Keratinocyte (primary cell): ENCODE results near the gene TP73. TPM values are rescaled to one million over a fixed set of nuclear protein-coding genes. Genes with fewer than 3 reads are reported as not detected.

ENCODE experiments used
- DNase-seq: peaks from one replicate; pipeline ENCODE4 v3.0.0-alpha.2; 2011; ENCODE audit warnings: low read depth, missing footprints, low spot score
- FAIRE-seq: peaks from 2 replicates; lab custom pipeline; 2011; peaks lifted over from hg19 to GRCh38; lab: Jason Lieb, UNC
- H2AFZ ChIP-seq: 2 replicates; pipeline ENCODE4 v1.6.0; 2012; ENCODE audit warnings: low read length, control low read depth, inconsistent platforms; ENCODE audit not compliant: control insufficient read depth
- H3K27ac ChIP-seq: 2 replicates; pipeline ENCODE4 v1.5.1; 2011; ENCODE audit warnings: low read length; ENCODE audit not compliant: control insufficient read depth, insufficient read depth
- H3K27me3 ChIP-seq: 3 replicates; pipeline ENCODE4 v1.6.0; 2011; ENCODE audit warnings: low read length; ENCODE audit not compliant: control insufficient read depth, insufficient read depth; ENCODE audit errors: extremely low read depth
- H3K36me3 ChIP-seq, 2 experiments: 2 replicates in 1 of 2; 3 replicates in 1 of 2; pipeline ENCODE4 v1.5.1; 2011; ENCODE audit warnings: low read length in 2 of 2, mild to moderate bottlenecking in 1 of 2; ENCODE audit not compliant: control insufficient read depth in 2 of 2, insufficient read depth in 2 of 2; ENCODE audit errors: extremely low read depth in 1 of 2
- H3K4me1 ChIP-seq: 3 replicates; pipeline ENCODE4 v1.5.1; 2011; ENCODE audit warnings: low read length; ENCODE audit not compliant: control insufficient read depth, insufficient read depth; ENCODE audit errors: extremely low read depth
- H3K4me2 ChIP-seq: 3 replicates; pipeline ENCODE4 v1.6.0; 2011; ENCODE audit warnings: low read depth, low read length; ENCODE audit not compliant: control insufficient read depth, insufficient read depth; ENCODE audit errors: extremely low read depth
- H3K4me3 ChIP-seq, 3 experiments: fragments of 200-600 bp in 1 of 3; sonication (generic) in 1 of 3; 2 replicates in 2 of 3; 3 replicates in 1 of 3; pipeline ENCODE4 v1.5.1; 2011 to 2016; ENCODE audit warnings: low read length in 3 of 3, mild to moderate bottlenecking in 3 of 3, control low read depth in 2 of 3, inconsistent platforms in 1 of 3, low read depth in 1 of 3, mixed read lengths in 1 of 3, mixed run types in 1 of 3, moderate library complexity in 1 of 3; ENCODE audit not compliant: control insufficient read depth in 2 of 3, insufficient read depth in 2 of 3; ENCODE audit errors: extremely low read depth in 1 of 3
- H3K79me2 ChIP-seq: 2 replicates; pipeline ENCODE4 v1.6.0; 2012; ENCODE audit warnings: low read length; ENCODE audit not compliant: control insufficient read depth, insufficient read depth
- H3K9ac ChIP-seq: 3 replicates; pipeline ENCODE4 v1.6.0; 2011; ENCODE audit warnings: low read length; ENCODE audit not compliant: control insufficient read depth, insufficient read depth; ENCODE audit errors: extremely low read depth
- H3K9me1 ChIP-seq: 3 replicates; pipeline ENCODE4 v1.6.0; 2011; ENCODE audit warnings: low read length; ENCODE audit not compliant: control insufficient read depth, insufficient read depth; ENCODE audit errors: extremely low read depth
- H3K9me3 ChIP-seq: 2 replicates; pipeline ENCODE4 v1.5.1; 2012; ENCODE audit warnings: low read depth, low read length; ENCODE audit not compliant: control insufficient read depth
- H4K20me1 ChIP-seq: 3 replicates; pipeline ENCODE4 v1.6.0; 2011; ENCODE audit warnings: low read length; ENCODE audit not compliant: control insufficient read depth, insufficient read depth; ENCODE audit errors: extremely low read depth
- EZH2 ChIP-seq: IDR thresholded peaks from one replicate; pipeline ENCODE4 v1.6.1; 2012; ENCODE audit warnings: inconsistent platforms, mild to moderate bottlenecking, low read length, moderate library complexity
- dilution Hi-C: fragments of 300-500 bp; cut with MboI; formaldehyde crosslinking; loops from one replicate; pipeline ENCODE4 v1.7.0; 2020; ENCODE audit warnings: low sequenced_read_pairs; ENCODE audit not compliant: extremely low pct_ligation_motif_present
- polyA plus RNA-seq, 5 experiments: library from polyadenylated mRNA; depleted of rRNA in 3 of 5; stranded (reverse) in 3 of 5; stranded (forward) in 1 of 5; unstranded in 1 of 5; fragments of >200 nt; gene quantifications; 1 replicate in 1 of 5; 2 replicates in 3 of 5; 3 replicates in 1 of 5; pipeline versions ENCODE4 v1.2.1 to v1.2.3, GENCODE V29; 2011 to 2012; ENCODE audit warnings: missing spikeins in 2 of 5, low read depth in 1 of 5, low replicate concordance in 1 of 5
- TF ChIP-seq, protein P1 (sequence below), 3 experiments: IDR thresholded peaks in 1 of 3; conservative IDR thresholded peaks in 1 of 3; optimal IDR thresholded peaks in 1 of 3; 2 replicates in 2 of 3; 3 replicates in 1 of 3; pipeline versions ENCODE3 to v1.5.1; 2011; ENCODE audit warnings: low read length in 3 of 3, mild to moderate bottlenecking in 3 of 3, moderate library complexity in 2 of 3, control low read depth in 1 of 3, inconsistent platforms in 1 of 3; ENCODE audit not compliant: insufficient read depth in 2 of 3; ENCODE audit errors: extremely low read depth in 1 of 3

TP73 gene
- polyA plus RNA-seq, 1 donor (not counting 4 experiments of a cell fraction or from before 2014, with no cell fraction given), result 0.14 TPM

- H4K20me1 ChIP-seq, result no peaks in the 10 kb centered on the region
Measured at GRCh38 chr1:3629561-3630160, 22.7 kb upstream of the TP73 start.

GRCh38 chr1:3630161-3630611 lies 22.1 kb upstream of the TP73 start:
- H3K4me2 ChIP-seq, result no peak overlapping the region
- TF ChIP-seq, protein P1, sequence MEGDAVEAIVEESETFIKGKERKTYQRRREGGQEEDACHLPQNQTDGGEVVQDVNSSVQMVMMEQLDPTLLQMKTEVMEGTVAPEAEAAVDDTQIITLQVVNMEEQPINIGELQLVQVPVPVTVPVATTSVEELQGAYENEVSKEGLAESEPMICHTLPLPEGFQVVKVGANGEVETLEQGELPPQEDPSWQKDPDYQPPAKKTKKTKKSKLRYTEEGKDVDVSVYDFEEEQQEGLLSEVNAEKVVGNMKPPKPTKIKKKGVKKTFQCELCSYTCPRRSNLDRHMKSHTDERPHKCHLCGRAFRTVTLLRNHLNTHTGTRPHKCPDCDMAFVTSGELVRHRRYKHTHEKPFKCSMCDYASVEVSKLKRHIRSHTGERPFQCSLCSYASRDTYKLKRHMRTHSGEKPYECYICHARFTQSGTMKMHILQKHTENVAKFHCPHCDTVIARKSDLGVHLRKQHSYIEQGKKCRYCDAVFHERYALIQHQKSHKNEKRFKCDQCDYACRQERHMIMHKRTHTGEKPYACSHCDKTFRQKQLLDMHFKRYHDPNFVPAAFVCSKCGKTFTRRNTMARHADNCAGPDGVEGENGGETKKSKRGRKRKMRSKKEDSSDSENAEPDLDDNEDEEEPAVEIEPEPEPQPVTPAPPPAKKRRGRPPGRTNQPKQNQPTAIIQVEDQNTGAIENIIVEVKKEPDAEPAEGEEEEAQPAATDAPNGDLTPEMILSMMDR (optimal IDR thresholded peaks at IDR 0.05 in 1 of 3, IDR thresholded peaks at IDR 0.05 in 1 of 3, conservative IDR thresholded peaks at IDR 0.05 in 1 of 3; ENCODE audit: extremely low read depth in 1 of 3, insufficient read depth in 2 of 3, low read length in 3 of 3), result no peak
- no peak for TF ChIP-seq EZH2
- H3K9me3 ChIP-seq, result no peaks in the 10 kb centered on the region
- DNase-seq, result no peak
- no peak overlapping the region for H3K9ac ChIP-seq
- H3K4me3 ChIP-seq, result no peak overlapping the region
- H2AFZ ChIP-seq, result no peak overlapping the region
- peaks cover 7% of the 10 kb centered on the region for H3K4me1 ChIP-seq
- dilution Hi-C loops, result loop anchor here (25.0 kb wide), 1 partner anchor 93 kb away; no protein-coding TSS in a partner anchor
- no peaks in the 10 kb centered on the region for H3K27me3 ChIP-seq
- no peak overlapping the region for H3K27ac ChIP-seq
- H3K9me1 ChIP-seq, result no peaks in the 10 kb centered on the region
- no peak for FAIRE-seq
- no peaks in the 10 kb centered on the region for H3K79me2 ChIP-seq
- peaks cover 13 to 17% of the 10 kb centered on the region in 2 experiments for H3K36me3 ChIP-seq
- H4K20me1 ChIP-seq, result no peaks in the 10 kb centered on the region

More at GRCh38 chr1:3629561-3630160, 22.7 kb upstream of the TP73 start:
- Histone ChIP-seq H2AFZ (no peak overlapping the region), H3K4me2 (no peak overlapping the region), H3K4me3 (no peak overlapping the region), H3K79me2 (no peaks in the 10 kb centered on the region), H3K36me3 (peaks cover 13 to 17% of the 10 kb centered on the region in 2 experiments), H3K27ac (no peak overlapping the region), H3K27me3 (no peaks in the 10 kb centered on the region), H3K9me3 (no peaks in the 10 kb centered on the region), H3K9me1 (no peaks in the 10 kb centered on the region), H3K9ac (no peak overlapping the region), H3K4me1 (peaks cover 7% of the 10 kb centered on the region)
- dilution Hi-C loops, result loop anchor here (25.0 kb wide), 1 partner anchor 92 kb away; no protein-coding TSS in a partner anchor
- no peak for FAIRE-seq
- no peak for TF ChIP-seq EZH2
- TF ChIP-seq, protein P1 (optimal IDR thresholded peaks at IDR 0.05 in 1 of 3, IDR thresholded peaks at IDR 0.05 in 1 of 3, conservative IDR thresholded peaks at IDR 0.05 in 1 of 3; ENCODE audit: extremely low read depth in 1 of 3, insufficient read depth in 2 of 3, low read length in 3 of 3), result no peak
- no peak for DNase-seq
